GM21390 (cell line): Measurements from ENCODE around the gene TMEM161B.
"Not testable (repeated sequence)": the region's sequence is repeated elsewhere in the genome, so short reads cannot be mapped to it uniquely, and the experiment has no call there.

Source experiments
- ATAC-seq: cut with Tn5 transposase; IDR thresholded peaks from one replicate; pipeline ENCODE4 v1.9.1; 2021; ENCODE audit not compliant: unreplicated experiment

TMEM161B gene

DNA sequence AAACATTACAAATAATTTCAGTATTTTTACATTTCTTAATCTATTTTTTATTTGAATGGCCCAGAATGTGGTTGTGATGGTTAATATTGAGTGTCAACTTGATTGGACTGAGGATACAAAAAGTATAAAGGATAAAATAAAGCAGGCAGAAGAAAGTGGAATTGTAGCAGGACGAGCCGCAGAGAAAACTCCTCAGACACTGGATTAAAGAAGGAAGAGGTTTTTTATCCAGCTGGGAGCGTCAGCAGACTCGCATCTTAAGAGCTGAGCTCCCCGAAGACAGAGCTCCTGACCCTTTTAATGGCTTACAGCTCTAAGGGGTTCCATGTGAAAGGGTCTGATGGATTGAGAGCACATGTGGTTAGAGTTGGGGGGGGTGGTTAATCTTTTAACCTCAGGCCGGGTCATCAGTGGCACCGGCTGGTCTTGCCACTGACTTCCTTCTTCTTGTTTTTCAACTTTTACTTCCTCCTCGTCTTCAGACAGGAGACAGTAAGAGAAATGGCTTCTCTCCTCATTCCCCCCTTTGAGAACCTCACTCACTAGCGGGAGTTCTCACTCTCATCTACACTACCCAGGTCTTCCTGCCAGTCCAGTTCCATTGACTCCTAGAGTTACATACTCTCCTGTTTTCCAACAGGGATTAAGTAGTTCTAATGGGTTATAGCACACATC is 80.0 kb downstream of the TMEM161B start:
- ATAC-seq: no peak

- ATAC-seq: no peak
Measured at GRCh38 chr5:88183255-88183654, 85.4 kb downstream of the TMEM161B start.

DNA sequence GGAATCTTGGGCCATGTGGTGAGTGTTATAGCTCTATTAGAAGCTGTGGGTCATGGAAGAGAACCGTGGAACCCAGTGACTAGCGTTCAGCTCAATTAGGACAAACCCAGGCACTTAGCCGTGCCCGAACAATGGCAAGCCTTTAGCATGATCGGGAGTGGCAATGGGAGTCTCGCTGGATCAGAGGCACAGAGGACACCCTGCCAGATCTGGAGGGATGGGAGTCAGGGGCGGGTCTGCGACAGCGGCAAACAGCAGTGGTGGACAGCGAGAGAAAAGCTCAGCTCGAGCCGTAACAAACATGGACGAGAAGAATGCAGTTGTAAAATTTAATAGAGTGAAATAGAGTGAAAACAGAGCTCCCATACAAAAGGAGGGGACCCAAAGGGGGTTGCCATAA is 91.2 kb downstream of the TMEM161B start:
- ATAC-seq: not testable (repeated sequence)

- ATAC-seq: no peak
Measured at GRCh38 chr5:88172847-88173758, 95.5 kb downstream of the TMEM161B start.

GRCh38 chr5:88159591-88159990 is 109.1 kb downstream of the TMEM161B start:
- no peak for ATAC-seq

- ATAC-seq: no peak
Measured at GRCh38 chr5:88158056-88158455, 110.6 kb downstream of the TMEM161B start.

DNA sequence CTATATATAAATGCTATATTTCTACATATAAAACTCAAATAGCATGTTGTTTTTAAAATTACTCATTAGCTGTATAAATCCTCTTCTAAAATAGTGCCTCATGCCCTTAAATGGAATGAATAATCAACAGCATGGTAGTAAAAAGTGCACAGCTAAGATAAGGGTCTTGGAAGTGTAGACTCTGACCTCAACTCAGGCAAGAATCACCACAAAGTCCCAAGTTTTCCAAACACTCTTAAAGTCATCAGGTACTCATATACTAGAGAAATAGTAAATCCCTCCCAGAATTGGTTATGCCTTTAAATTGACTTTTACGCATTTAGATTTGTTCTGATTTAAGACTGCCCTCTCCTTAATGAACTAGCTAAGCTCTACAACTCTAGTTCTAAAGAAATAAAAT is 113.8 kb downstream of the TMEM161B start:
- no peak for ATAC-seq

GRCh38 chr5:88150747-88151146 is 117.9 kb downstream of the TMEM161B start:
- ATAC-seq: no peak

- no peak for ATAC-seq
Measured at GRCh38 chr5:88145611-88146467, 122.8 kb downstream of the TMEM161B start.

GRCh38 chr5:88145221-88145610 is 123.4 kb downstream of the TMEM161B start:
- ATAC-seq: no peak
